Parathyroid adenoma (tissue), 2 donors: Measurements from ENCODE around the gene HDAC9.

Experiments used
- H2AFZ ChIP-seq: fragments of 300-600 bp; sonication (generic); one replicate; pipeline ENCODE4 v1.7.0; 2017; ENCODE audit warnings: antibody characterized with exemption, mild to moderate bottlenecking
- H3K27ac ChIP-seq: fragments of 300-600 bp; sonication (generic); one replicate; pipeline ENCODE4 v1.7.0; 2017
- H3K27me3 ChIP-seq: fragments of 300-600 bp; sonication (generic); one replicate; pipeline ENCODE4 v1.7.0; 2017; ENCODE audit warnings: low read length; ENCODE audit not compliant: control insufficient read depth, insufficient read depth
- H3K36me3 ChIP-seq: fragments of 300-600 bp; sonication (generic); one replicate; pipeline ENCODE4 v1.7.0; 2017; ENCODE audit warnings: low read length; ENCODE audit not compliant: control insufficient read depth, insufficient read depth
- H3K4me1 ChIP-seq: fragments of 300-600 bp; sonication (generic); one replicate; pipeline ENCODE4 v1.7.0; 2017; ENCODE audit warnings: control low read depth
- H3K4me2 ChIP-seq: fragments of 300-600 bp; sonication (generic); one replicate; pipeline ENCODE4 v1.7.0; 2017; ENCODE audit warnings: low read length
- H3K4me3 ChIP-seq: fragments of 300-600 bp; sonication (generic); one replicate; pipeline ENCODE4 v1.7.0; 2017; ENCODE audit warnings: low read depth, low read length
- H3K79me2 ChIP-seq: fragments of 300-600 bp; sonication (generic); one replicate; pipeline ENCODE4 v1.7.0; 2017; ENCODE audit warnings: control low read depth
- H3K9ac ChIP-seq: fragments of 300-600 bp; sonication (generic); one replicate; pipeline ENCODE4 v1.7.0; 2017; ENCODE audit warnings: mild to moderate bottlenecking
- H3K9me3 ChIP-seq: fragments of 300-600 bp; sonication (generic); one replicate; pipeline ENCODE4 v1.7.0; 2017; ENCODE audit warnings: low read length; ENCODE audit not compliant: control insufficient read depth
- CTCF ChIP-seq: fragments of 300-600 bp; sonication (generic); IDR thresholded peaks from one replicate; pipeline ENCODE4 v1.7.0; 2017; ENCODE audit warnings: antibody characterized with exemption, mild to moderate bottlenecking
- donor health status: primary hyperparathyroidism.

Gene HDAC9

GRCh38 chr7:18550574-18550973, 55.0 kb downstream of the HDAC9 start:
- Histone ChIP-seq H3K4me3 (no peak overlapping the region), H3K4me2 (no peak overlapping the region), H3K9me3 (no peaks in the 10 kb centered on the region), H3K27ac (no peak overlapping the region), H3K36me3 (no peaks in the 10 kb centered on the region), H2AFZ (no peak overlapping the region), H3K4me1 (no peaks in the 10 kb centered on the region), H3K9ac (no peak overlapping the region), H3K27me3 (no peaks in the 10 kb centered on the region), H3K79me2 (no peaks in the 10 kb centered on the region)
- TF ChIP-seq CTCF, result no peak

- H3K4me2 ChIP-seq, result no peak overlapping the region
- H3K27me3 ChIP-seq, result no peaks in the 10 kb centered on the region
- H2AFZ ChIP-seq, result no peak overlapping the region
- H3K27ac ChIP-seq, result no peak overlapping the region
- H3K9me3 ChIP-seq, result no peaks in the 10 kb centered on the region
- no peaks in the 10 kb centered on the region for H3K79me2 ChIP-seq
- no peak overlapping the region for H3K9ac ChIP-seq
- TF ChIP-seq CTCF, result no peak
- H3K36me3 ChIP-seq, result no peaks in the 10 kb centered on the region
- no peaks in the 10 kb centered on the region for H3K4me1 ChIP-seq
- no peak overlapping the region for H3K4me3 ChIP-seq
These were observed 56.9 kb downstream of the HDAC9 start for GRCh38 chr7:18552316-18552916.

- H3K4me3 ChIP-seq, result no peak overlapping the region
- H3K27ac ChIP-seq, result no peak overlapping the region
These were observed 57.5 kb downstream of the HDAC9 start for GRCh38 chr7:18552943-18553604.

GRCh38 chr7:18553605-18554003, 58.1 kb downstream of the HDAC9 start:
- Histone ChIP-seq H2AFZ (no peak overlapping the region), H3K4me3 (no peak overlapping the region), H3K4me1 (no peaks in the 10 kb centered on the region), H3K4me2 (no peak overlapping the region), H3K9me3 (no peaks in the 10 kb centered on the region), H3K27ac (no peak overlapping the region), H3K27me3 (no peaks in the 10 kb centered on the region), H3K36me3 (no peaks in the 10 kb centered on the region), H3K79me2 (no peaks in the 10 kb centered on the region), H3K9ac (no peak overlapping the region)
- TF ChIP-seq CTCF, result no peak

More at GRCh38 chr7:18552943-18553604, 57.5 kb downstream of the HDAC9 start:
- no peaks in the 10 kb centered on the region for H3K4me1 ChIP-seq
- no peak overlapping the region for H3K9ac ChIP-seq
- H3K4me2 ChIP-seq, result no peak overlapping the region
- H3K27me3 ChIP-seq, result no peaks in the 10 kb centered on the region
- H3K36me3 ChIP-seq, result no peaks in the 10 kb centered on the region
- no peaks in the 10 kb centered on the region for H3K9me3 ChIP-seq
- no peak for TF ChIP-seq CTCF
- H2AFZ ChIP-seq, result no peak overlapping the region
- no peaks in the 10 kb centered on the region for H3K79me2 ChIP-seq

- no peak overlapping the region for H3K4me3 ChIP-seq
- H3K9me3 ChIP-seq, result no peaks in the 10 kb centered on the region
- no peak overlapping the region for H3K27ac ChIP-seq
- no peaks in the 10 kb centered on the region for H3K4me1 ChIP-seq
- no peaks in the 10 kb centered on the region for H3K27me3 ChIP-seq
- no peak overlapping the region for H3K4me2 ChIP-seq
- H3K79me2 ChIP-seq, result no peaks in the 10 kb centered on the region
- no peak for TF ChIP-seq CTCF
- H2AFZ ChIP-seq, result no peak overlapping the region
- H3K36me3 ChIP-seq, result no peaks in the 10 kb centered on the region
- H3K9ac ChIP-seq, result no peak overlapping the region
These were observed 59.6 kb downstream of the HDAC9 start for GRCh38 chr7:18555120-18555519.
